Activated CD4-positive, alpha-beta T cell treated with anti-CD3 and anti-CD28 coated beads, Interleukin-2, amount 50 U/mL, for 4 hours (primary cell): ENCODE measurements around the gene RNF180.
"Not testable (repeated sequence)": the region's sequence is repeated elsewhere in the genome, so short reads cannot be mapped to it uniquely, and the experiment has no call there.

Experiments
- DNase-seq, 2 experiments: peaks; one replicate each; pipeline ENCODE4 v3.0.0-alpha.2; 2020

The RNF180 gene

GRCh38 chr5:64407103-64407825 lies 241.6 kb downstream of the RNF180 start:
- DNase-seq = not testable (repeated sequence)

DNA sequence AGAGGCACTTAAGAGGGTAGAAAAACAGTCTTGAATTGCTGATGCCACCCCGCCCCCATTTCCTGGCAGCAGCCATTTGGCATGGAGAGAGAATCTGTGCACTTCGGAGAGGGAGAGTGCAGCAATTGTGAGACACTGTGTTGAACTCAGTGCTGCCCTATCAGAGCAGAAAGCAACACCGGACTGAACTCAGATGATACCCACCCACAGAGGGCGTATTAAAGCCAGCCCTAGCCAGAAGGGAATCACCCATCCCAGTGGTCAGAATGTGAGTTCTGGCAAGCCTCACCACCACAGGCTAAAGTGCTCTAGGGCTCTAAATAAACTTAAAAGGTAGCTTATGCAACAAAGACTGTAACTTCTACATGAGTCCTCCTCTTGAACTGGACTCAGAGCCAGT lies 251.7 kb downstream of the RNF180 start:
- no peak for DNase-seq

DNA sequence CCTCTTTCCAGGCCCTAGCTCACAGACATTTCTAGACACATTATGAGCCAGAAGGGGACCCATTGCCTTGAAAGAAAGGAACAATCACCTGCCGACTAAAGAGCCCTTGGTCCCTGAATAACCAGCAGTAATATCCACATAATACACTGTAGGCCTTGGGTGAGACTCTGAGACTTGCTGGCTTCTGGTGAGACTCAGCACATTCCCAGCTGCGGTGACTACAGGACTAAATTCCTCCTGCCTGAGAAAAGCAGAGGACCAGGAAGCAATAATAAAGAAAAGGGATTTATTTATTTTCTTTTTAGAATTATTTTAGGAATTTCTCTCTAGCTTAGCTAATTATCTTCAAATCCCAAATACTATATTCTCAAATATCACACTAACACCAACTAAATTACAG lies 252.4 kb downstream of the RNF180 start:
- DNase-seq = no peak
